H1 (cell line): ENCODE results near the gene PITPNM1. TPM values are rescaled to one million over a fixed set of nuclear protein-coding genes. Genes with fewer than 3 reads are reported as not detected.

Experiments used
- CBX5 ChIP-seq: fragments of 300-800, 300-1000 bp; sonication (generic); IDR thresholded peaks from 2 replicates; pipeline ENCODE4 v1.7.1; 2016; ENCODE audit warnings: antibody characterized with exemption, low read length, low read depth
- CREB1 ChIP-seq: IDR thresholded peaks from 2 replicates; pipeline ENCODE4 v1.6.1; 2012; ENCODE audit warnings: inconsistent platforms
- CTBP2 ChIP-seq: IDR thresholded peaks from 2 replicates; pipeline ENCODE4 v1.7.0; 2011; ENCODE audit warnings: borderline replicate concordance, mild to moderate bottlenecking, moderate library complexity, mixed read lengths, low read length; ENCODE audit not compliant: insufficient read depth, insufficient read length
- EP300 ChIP-seq, 2 experiments: IDR thresholded peaks; 1 replicate in 1 of 2; 2 replicates in 1 of 2; pipeline ENCODE4 v1.6.1; 2011 to 2012; ENCODE audit warnings: low read depth in 2 of 2, low read length in 2 of 2, mild to moderate bottlenecking in 2 of 2, borderline replicate concordance in 1 of 2, inconsistent platforms in 1 of 2, moderate library complexity in 1 of 2
- KDM4A ChIP-seq: IDR thresholded peaks from one replicate; pipeline ENCODE4 v1.7.1; 2012; ENCODE audit warnings: low read depth, mild to moderate bottlenecking, moderate library complexity, low read length, inconsistent platforms; ENCODE audit not compliant: severe bottlenecking
- KDM5A ChIP-seq: fragments of 200-600 bp; IDR thresholded peaks from 2 replicates; pipeline ENCODE4 v1.7.1; 2012; ENCODE audit warnings: mild to moderate bottlenecking, low read length, inconsistent platforms, mixed read lengths
- PHF8 ChIP-seq: fragments of 200-600 bp; sonication (generic); conservative IDR thresholded peaks from 2 replicates; pipeline ENCODE4 v1.7.1; 2012; ENCODE audit warnings: low read depth, mild to moderate bottlenecking, inconsistent platforms, low read length, moderate library complexity
- POLR2A ChIP-seq, 2 experiments: IDR thresholded peaks; 1 replicate in 1 of 2; 2 replicates in 1 of 2; pipeline ENCODE4 v1.6.1; 2011; ENCODE audit warnings: low read depth in 2 of 2, low read length in 2 of 2, mild to moderate bottlenecking in 2 of 2; ENCODE audit errors: control extremely low read depth in 1 of 2
- SAP30 ChIP-seq: fragments of 300-600 bp; sonication (generic); IDR thresholded peaks from 2 replicates; pipeline ENCODE4 v1.7.1; 2012; ENCODE audit warnings: low read length, moderate library complexity, mild to moderate bottlenecking, inconsistent platforms; ENCODE audit not compliant: insufficient read depth, insufficient replicate concordance
- SIN3A ChIP-seq, 2 experiments: IDR thresholded peaks in 1 of 2; conservative IDR thresholded peaks in 1 of 2; 2 replicates each; pipeline ENCODE4 v1.6.1; 2011 to 2012; ENCODE audit warnings: low read length in 2 of 2, improper control_type of control experiment in 1 of 2, low read depth in 1 of 2, mild to moderate bottlenecking in 1 of 2
- SP1 ChIP-seq: IDR thresholded peaks from 2 replicates; pipeline ENCODE4 v1.6.1; 2011; ENCODE audit warnings: low read depth, low read length
- SRF ChIP-seq: IDR thresholded peaks from 2 replicates; pipeline ENCODE4 v1.6.1; 2011; ENCODE audit warnings: mild to moderate bottlenecking, low read depth, low read length, moderate library complexity
- TEAD4 ChIP-seq: IDR thresholded peaks from 2 replicates; pipeline ENCODE4 v1.6.1; 2012; ENCODE audit warnings: low read depth, low read length, inconsistent platforms, mixed read lengths
- polyA plus RNA-seq, 7 experiments: library from polyadenylated mRNA; depleted of rRNA in 3 of 7; stranded (reverse) in 5 of 7; unstranded in 2 of 7; fragments of >200 nt in 5 of 7; fragments of 200-250 nt in 2 of 7; gene quantifications; 1 replicate in 5 of 7; 2 replicates in 1 of 7; 4 replicates in 1 of 7; pipeline versions ENCODE4 v1.2.1 to v1.2.3, GENCODE V29; 2011 to 2013; ENCODE audit warnings: missing spikeins in 2 of 7, mixed read lengths in 2 of 7
- total RNA-seq: library from RNA; stranded (reverse); fragmentation: NEBNext Ultra II Directional; extraction: Animal tissue kit (Norgen Biotek cat#: 25700); gene quantifications from 2 replicates; pipeline ENCODE4 v1.2.1, GENCODE V29; 2021
- TF ChIP-seq, protein P1 (sequence below): IDR thresholded peaks from 2 replicates; pipeline ENCODE4 v1.6.1; 2012; ENCODE audit warnings: inconsistent platforms

The PITPNM1 gene
- total and polyA plus RNA-seq, 2 of the 8 experiments (the other 6 are each of a cell fraction or from before 2014, with no cell fraction given), result 27.2 to 52.7 TPM

DNA sequence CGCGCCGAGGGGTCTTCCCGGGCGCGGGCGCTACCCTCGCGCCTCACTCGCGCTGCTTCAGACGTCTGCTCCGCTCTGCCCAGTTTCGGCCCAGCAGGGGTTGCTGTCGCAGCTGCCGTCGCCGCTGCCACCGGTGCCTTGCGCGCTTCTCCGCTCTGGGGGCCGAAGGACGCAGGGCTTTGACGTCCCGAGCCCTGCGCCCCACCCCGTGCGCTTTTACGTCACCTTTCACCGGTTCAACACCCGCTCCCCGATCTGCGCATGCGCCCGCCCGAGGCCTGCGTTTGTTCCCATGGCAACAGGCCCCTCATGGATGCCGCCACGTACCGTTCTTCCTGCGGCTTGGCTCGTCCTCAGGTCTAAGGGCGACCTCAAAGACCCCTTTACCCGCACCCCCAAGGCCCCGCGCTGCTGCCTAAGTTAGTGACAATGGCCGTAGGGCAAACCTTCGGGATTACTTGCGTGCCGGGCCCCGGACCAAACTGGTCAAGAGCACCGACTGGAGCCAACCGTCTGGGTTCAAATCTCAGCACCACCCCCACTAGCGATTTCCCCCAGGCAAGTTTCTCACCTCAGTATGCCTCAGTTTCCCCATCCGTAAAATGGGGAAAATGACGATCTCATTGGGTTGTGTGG, 3.4 kb upstream of the PITPNM1 start (continued):
- TF ChIP-seq EP300 (IDR thresholded peaks at IDR 0.05; ENCODE audit: borderline replicate concordance in 1 of 2, low read depth in 2 of 2, low read length in 2 of 2) (peak in 1 of 2 experiments; percentile 17; a peak in 2 of 3 replicates), KDM4A (peak; percentile 82), PHF8 (peak; percentile 66), SP1 (no peak), CBX5 (no peak), SIN3A (conservative IDR thresholded peaks at IDR 0.05 in 1 of 2, IDR thresholded peaks at IDR 0.05 in 1 of 2; ENCODE audit: low read depth in 1 of 2, low read length in 2 of 2) (peak; percentile 59 to 90; a peak in 1 of 4 replicates), SAP30 (peak; percentile 75), TEAD4 (no peak), SRF (peak; percentile 58), POLR2A (IDR thresholded peaks at IDR 0.05; ENCODE audit: control extremely low read depth in 1 of 2, low read depth in 2 of 2, low read length in 2 of 2) (peak in 1 of 2 experiments; percentile 84; a peak in 2 of 3 replicates), CTBP2 (no peak), CREB1 (peak; percentile 98), KDM5A (peak; percentile 79)
- TF ChIP-seq, protein P1, sequence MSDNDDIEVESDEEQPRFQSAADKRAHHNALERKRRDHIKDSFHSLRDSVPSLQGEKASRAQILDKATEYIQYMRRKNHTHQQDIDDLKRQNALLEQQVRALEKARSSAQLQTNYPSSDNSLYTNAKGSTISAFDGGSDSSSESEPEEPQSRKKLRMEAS, result peak; percentile 79
